Tibial nerve (tissue), 4 donors: ENCODE measurements around the gene C18orf32. TPM values are rescaled to one million over a fixed set of nuclear protein-coding genes. Genes with fewer than 3 reads are reported as not detected.

ENCODE experiments used
- DNase-seq, 2 donors: peaks; one replicate each; pipeline ENCODE4 v3.0.0-alpha.2; 2019; ENCODE audit warnings: low spot score in 2 of 2
- H3K27ac ChIP-seq, 4 donors: fragments of 200-600 bp; sonication (generic) in 3 of 4; one replicate each; pipeline ENCODE4 v1.5.1; 2017 to 2019; ENCODE audit warnings: mild to moderate bottlenecking in 1 of 4
- H3K27me3 ChIP-seq, 2 donors: fragments of 200-600 bp; sonication (generic) in 1 of 2; one replicate each; pipeline versions ENCODE4 v1.5.1 to v1.6.0; 2017 to 2019
- H3K36me3 ChIP-seq, 3 donors: fragments of 200-600 bp; sonication (generic); one replicate each; pipeline ENCODE4 v1.5.1; 2018 to 2019
- H3K4me1 ChIP-seq, 4 donors: fragments of 200-600 bp; sonication (generic) in 3 of 4; one replicate each; pipeline ENCODE4 v1.5.1; 2017 to 2019
- H3K4me3 ChIP-seq, 4 donors: fragments of 200-600 bp; sonication (generic) in 3 of 4; one replicate each; pipeline ENCODE4 v1.5.1; 2017 to 2019; ENCODE audit warnings: mild to moderate bottlenecking in 1 of 4, moderate library complexity in 1 of 4
- H3K9me3 ChIP-seq, 4 donors: fragments of 200-600 bp; sonication (generic) in 3 of 4; one replicate each; pipeline ENCODE4 v1.5.1; 2017 to 2019
- CTCF ChIP-seq, 5 experiments: fragments of 200-600 bp in 3 of 5; fragments of 450-650 bp in 2 of 5; sonication (generic) in 3 of 5; IDR thresholded peaks; one replicate each; pipeline ENCODE4 v1.5.1; 2016 to 2019; ENCODE audit warnings: antibody characterized with exemption in 5 of 5, mild to moderate bottlenecking in 3 of 5, moderate library complexity in 2 of 5
- EP300 ChIP-seq, 2 donors: sonication (generic); formaldehyde crosslinking; IDR thresholded peaks; one replicate each; pipeline ENCODE4 v1.6.1; 2017; ENCODE audit warnings: antibody characterized with exemption in 2 of 2, mild to moderate bottlenecking in 1 of 2
- POLR2A ChIP-seq, 2 donors: fragments of 450-650 bp; IDR thresholded peaks; one replicate each; pipeline ENCODE4 v1.6.1; 2017; ENCODE audit warnings: antibody characterized with exemption in 2 of 2, mild to moderate bottlenecking in 2 of 2, moderate library complexity in 2 of 2
- WGBS, 2 donors: methylation state at CpG; one replicate each; pipeline ENCODE4 v1.1.5; 2018; 5-methylcytosine and 5-hydroxymethylcytosine counted together
- total RNA-seq, 4 donors: library from RNA; depleted of rRNA; stranded (reverse); fragments of >200 nt; gene quantifications; one replicate each; pipeline ENCODE4 v1.1.0, GENCODE V29; 2016

Gene C18orf32
- total RNA-seq, 4 donors from 2014 or later, result 22.2 to 38.5 (median 26.7) TPM

- 69 to 77% methylated on average over 8 of the region's 8 CpGs for WGBS, 2 donors
- no peak for DNase-seq
- Histone ChIP-seq H3K9me3 (no peaks in the 10 kb centered on the region), H3K27ac (peak overlapping the region in 3 of 4 donors; percentile 96 to 97 (median 96)), H3K36me3 (peaks cover 0 to 41% (median 0%) of the 10 kb centered on the region in 3 donors), H3K4me3 (peak overlapping the region; percentile 60 to 84 (median 81)), H3K4me1 (peaks cover 0 to 57% (median 16%) of the 10 kb centered on the region in 4 donors), H3K27me3 (no peaks in the 10 kb centered on the region)
- TF ChIP-seq CTCF (IDR thresholded peaks at IDR 0.05), result no peak
- TF ChIP-seq EP300 (IDR thresholded peaks at IDR 0.05), result no peak
- no peak for TF ChIP-seq POLR2A (IDR thresholded peaks at IDR 0.05)
These were observed 777 bp upstream of the C18orf32 start for GRCh38 chr18:49487711-49488310.

GRCh38 chr18:49486606-49486952, 455 bp downstream of the C18orf32 start:
- DNase-seq, result no peak
- peaks cover 0 to 52% (median 0%) of the 10 kb centered on the region in 3 donors for H3K36me3 ChIP-seq
- no peaks in the 10 kb centered on the region for H3K27me3 ChIP-seq
- H3K4me3 ChIP-seq, result peak overlapping the region; percentile 60 to 84 (median 81)
- H3K27ac ChIP-seq, result peak overlapping the region; percentile 81 to 97 (median 96)
- TF ChIP-seq EP300 (IDR thresholded peaks at IDR 0.05) (no peak), CTCF (IDR thresholded peaks at IDR 0.05) (no peak), POLR2A (IDR thresholded peaks at IDR 0.05) (no peak)
- WGBS, 2 donors, result 2% methylated on average over 10 of the region's 10 CpGs
- H3K4me1 ChIP-seq, result peaks cover 0 to 56% (median 15%) of the 10 kb centered on the region in 4 donors
- no peaks in the 10 kb centered on the region for H3K9me3 ChIP-seq

- no peak for DNase-seq
- 23 to 27% methylated on average over 8 of the region's 8 CpGs for WGBS, 2 donors
- Histone ChIP-seq H3K4me3 (peak overlapping the region; percentile 60 to 84 (median 81)), H3K4me1 (peaks cover 0 to 52% (median 13%) of the 10 kb centered on the region in 4 donors), H3K9me3 (no peaks in the 10 kb centered on the region), H3K27ac (peak overlapping the region in 3 of 4 donors; percentile 96 to 97 (median 96)), H3K36me3 (peaks cover 0 to 56% (median 0%) of the 10 kb centered on the region in 3 donors), H3K27me3 (no peaks in the 10 kb centered on the region)
- TF ChIP-seq CTCF (IDR thresholded peaks at IDR 0.05) (no peak), EP300 (IDR thresholded peaks at IDR 0.05) (no peak), POLR2A (IDR thresholded peaks at IDR 0.05) (no peak)
These were observed 900 bp downstream of the C18orf32 start for GRCh38 chr18:49486134-49486533.

GRCh38 chr18:49483198-49483597, 3.8 kb downstream of the C18orf32 start:
- no peaks in the 10 kb centered on the region for H3K9me3 ChIP-seq
- no peak overlapping the region for H3K4me3 ChIP-seq
- H3K27me3 ChIP-seq, result no peaks in the 10 kb centered on the region
- DNase-seq, result no peak
- TF ChIP-seq EP300 (IDR thresholded peaks at IDR 0.05) (no peak), CTCF (IDR thresholded peaks at IDR 0.05) (no peak), POLR2A (IDR thresholded peaks at IDR 0.05) (no peak)
- H3K4me1 ChIP-seq, result peaks cover 0 to 30% (median 10%) of the 10 kb centered on the region in 4 donors
- H3K36me3 ChIP-seq, result peaks cover 0 to 60% (median 0%) of the 10 kb centered on the region in 3 donors
- no peak overlapping the region for H3K27ac ChIP-seq

- no peak overlapping the region for H3K4me3 ChIP-seq
- H3K36me3 ChIP-seq, result peaks cover 0 to 64% (median 0%) of the 10 kb centered on the region in 3 donors
- peaks cover 0 to 28% (median 8%) of the 10 kb centered on the region in 4 donors for H3K4me1 ChIP-seq
- H3K27ac ChIP-seq, result no peak overlapping the region
- H3K9me3 ChIP-seq, result no peaks in the 10 kb centered on the region
- DNase-seq, result no peak
- 78 to 80% methylated on average over 3 of the region's 3 CpGs for WGBS, 2 donors
- H3K27me3 ChIP-seq, result no peaks in the 10 kb centered on the region
- TF ChIP-seq POLR2A (IDR thresholded peaks at IDR 0.05) (no peak), CTCF (IDR thresholded peaks at IDR 0.05) (no peak), EP300 (IDR thresholded peaks at IDR 0.05) (no peak)
These were observed 5.1 kb downstream of the C18orf32 start for GRCh38 chr18:49481907-49482306.
